ENCODE measurements around the gene CSMD2.
"Not testable (repeated sequence)": the region's sequence is repeated elsewhere in the genome, so short reads cannot be mapped to it uniquely, and the experiment has no call there.

CSMD2 gene

GRCh38 chr1:33512226-33513011, 652.6 kb downstream of the CSMD2 start:
- no peak for DNase-seq

- DNase-seq, result not testable (repeated sequence)
These were observed 655.8 kb downstream of the CSMD2 start for GRCh38 chr1:33509276-33509675.

GRCh38 chr1:33508151-33508550, 656.9 kb downstream of the CSMD2 start:
- no peak for DNase-seq

- DNase-seq, result no peak
These were observed 657.4 kb downstream of the CSMD2 start for GRCh38 chr1:33507661-33508060.

GRCh38 chr1:33503506-33503905, 661.5 kb downstream of the CSMD2 start:
- no peak for DNase-seq

- DNase-seq, result no peak
These were observed 662.3 kb downstream of the CSMD2 start for GRCh38 chr1:33502726-33503125.

GRCh38 chr1:33501774-33502173, 663.3 kb downstream of the CSMD2 start:
- no peak for DNase-seq

- DNase-seq, result no peak
These were observed 663.7 kb downstream of the CSMD2 start for GRCh38 chr1:33501309-33501708.

- no peak for DNase-seq
These were observed 664.5 kb downstream of the CSMD2 start for GRCh38 chr1:33500547-33500946.

GRCh38 chr1:33497410-33497809, 667.6 kb downstream of the CSMD2 start:
- DNase-seq, result no peak

- DNase-seq, result no peak
These were observed 670.1 kb downstream of the CSMD2 start for GRCh38 chr1:33494929-33495328.

GRCh38 chr1:33488624-33489023, 676.4 kb downstream of the CSMD2 start:
- no peak for DNase-seq

GRCh38 chr1:33482412-33482811, 682.6 kb downstream of the CSMD2 start:
- no peak for DNase-seq

GRCh38 chr1:33477451-33477850, 687.6 kb downstream of the CSMD2 start:
- DNase-seq, result no peak

GRCh38 chr1:33473900-33474299, 691.1 kb downstream of the CSMD2 start:
- DNase-seq, result no peak

GRCh38 chr1:33472269-33472980, 692.6 kb downstream of the CSMD2 start, which contains the start of gene ZSCAN20:
TSS of gene ZSCAN20 (plus strand) at chr1:33472645. CDS start at chr1:33479289, 6,644 bp downstream.
- DNase-seq, result peak; percentile 90

GRCh38 chr1:33471416-33471815, 693.6 kb downstream of the CSMD2 start:
- DNase-seq, result no peak

GRCh38 chr1:33470495-33471012, 694.5 kb downstream of the CSMD2 start:
- peak; percentile 68 for DNase-seq

- DNase-seq, result no peak
These were observed 695.3 kb downstream of the CSMD2 start for GRCh38 chr1:33469691-33470090.

GRCh38 chr1:33468967-33469366, 696.1 kb downstream of the CSMD2 start:
- DNase-seq, result no peak

- DNase-seq, result no peak
These were observed 696.5 kb downstream of the CSMD2 start for GRCh38 chr1:33468531-33468930.

- DNase-seq, result no peak
These were observed 697.0 kb downstream of the CSMD2 start for GRCh38 chr1:33468011-33468410.

- no peak for DNase-seq
These were observed 698.9 kb downstream of the CSMD2 start for GRCh38 chr1:33466159-33466558.

GRCh38 chr1:33465316-33465715, 699.7 kb downstream of the CSMD2 start:
- no peak for DNase-seq
